HEK293 (cell line): ENCODE data around the gene TCF21.

Experiments
- CTCF ChIA-PET: fragments of 350-600 bp; formaldehyde crosslinking; extraction: SDS; loops from one replicate; lab custom pipeline; 2021; ENCODE audit warnings: antibody characterized with exemption; lab: Yijun Ruan, JAX
- POLR2A ChIA-PET: fragments of 300-600 bp; formaldehyde crosslinking; extraction: SDS; loops from one replicate; lab custom pipeline; 2020; ENCODE audit warnings: antibody characterized with exemption, inconsistent platforms; lab: Yijun Ruan, JAX
- H3K27ac ChIP-seq: fragments of 200-500 bp; sonication (Bioruptor generic); 2 replicates; pipeline ENCODE4 v1.5.1; 2014; ENCODE audit warnings: low read depth, low read length, control low read depth, inconsistent platforms; ENCODE audit errors: extremely low read depth
- H3K36me3 ChIP-seq, 2 experiments: fragments of 200-500 bp in 1 of 2; sonication (Bioruptor generic) in 1 of 2; 1 replicate in 1 of 2; 2 replicates in 1 of 2; pipeline ENCODE4 v1.5.1; 2014 to 2017; ENCODE audit warnings: inconsistent platforms in 2 of 2, low read length in 2 of 2; ENCODE audit not compliant: control insufficient read depth in 2 of 2, insufficient read depth in 1 of 2
- H3K4me1 ChIP-seq: fragments of 200-500 bp; sonication (Bioruptor generic); 2 replicates; pipeline ENCODE4 v1.5.1; 2014; ENCODE audit warnings: mild to moderate bottlenecking, low read length, inconsistent platforms; ENCODE audit not compliant: control insufficient read depth, insufficient read depth
- H3K4me3 ChIP-seq: 2 replicates; pipeline ENCODE4 v1.5.1; 2011; ENCODE audit warnings: low read depth, mild to moderate bottlenecking, control low read depth, low read length, moderate library complexity
- H3K9me3 ChIP-seq: fragments of 200-500 bp; sonication (Bioruptor generic); 2 replicates; pipeline ENCODE4 v1.5.1; 2014; ENCODE audit warnings: low read depth, low read length, inconsistent platforms; ENCODE audit not compliant: control insufficient read depth, insufficient read depth
- EGR2 ChIP-seq: fragments of 450-650 bp; formaldehyde crosslinking; IDR thresholded peaks from 2 replicates; pipeline ENCODE4 v1.5.1; 2016; ENCODE audit warnings: low read depth, missing biosample characterization, missing genetic modification characterization
- GLI2 ChIP-seq: fragments of 450-650 bp; formaldehyde crosslinking; IDR thresholded peaks from 2 replicates; pipeline ENCODE4; 2017; ENCODE audit warnings: missing biosample characterization, missing genetic modification characterization, low read depth, borderline replicate concordance
- MEIS1 ChIP-seq: sonication (generic); formaldehyde crosslinking; IDR thresholded peaks from 2 replicates; pipeline ENCODE4 v1.8.1; 2022; ENCODE audit warnings: missing genetic modification reagents, mild to moderate bottlenecking, borderline replicate concordance
- MZF1 ChIP-seq: fragments of 450-650 bp; formaldehyde crosslinking; IDR thresholded peaks from 2 replicates; pipeline ENCODE4 v1.5.1; 2017; ENCODE audit warnings: missing biosample characterization, missing genetic modification characterization, borderline replicate concordance
- ZFP69B ChIP-seq: fragments of 450-650 bp; formaldehyde crosslinking; IDR thresholded peaks from 2 replicates; pipeline ENCODE4 v1.5.1; 2016; ENCODE audit warnings: missing biosample characterization, missing genetic modification characterization
- ZNF169 ChIP-seq: fragments of 450-650 bp; formaldehyde crosslinking; IDR thresholded peaks from 2 replicates; pipeline ENCODE4 v1.5.1; 2016; ENCODE audit warnings: missing biosample characterization, missing genetic modification characterization
- ZNF174 ChIP-seq: fragments of 450-650 bp; formaldehyde crosslinking; IDR thresholded peaks from 2 replicates; pipeline ENCODE4 v1.5.0; 2017; ENCODE audit warnings: missing biosample characterization, mild to moderate bottlenecking, missing genetic modification characterization
- ZNF266 ChIP-seq: fragments of 450-650 bp; formaldehyde crosslinking; IDR thresholded peaks from 2 replicates; pipeline ENCODE4 v1.5.1; 2016; ENCODE audit warnings: missing biosample characterization, missing genetic modification characterization, low read depth
- ZNF292 ChIP-seq: fragments of 450-650 bp; formaldehyde crosslinking; IDR thresholded peaks from 2 replicates; pipeline ENCODE4 v1.5.1; 2016; ENCODE audit warnings: low read depth, missing biosample characterization, missing genetic modification characterization, borderline replicate concordance
- ZNF366 ChIP-seq: fragments of 450-650 bp; formaldehyde crosslinking; conservative IDR thresholded peaks from 2 replicates; pipeline ENCODE4 v1.5.1; 2016; ENCODE audit warnings: missing biosample characterization, missing genetic modification characterization
- ZNF391 ChIP-seq: fragments of 450-650 bp; formaldehyde crosslinking; IDR thresholded peaks from 2 replicates; pipeline ENCODE4 v1.5.1; 2016; ENCODE audit warnings: low read depth, missing biosample characterization, missing genetic modification characterization, borderline replicate concordance
- ZNF423 ChIP-seq: fragments of 450-650 bp; formaldehyde crosslinking; IDR thresholded peaks from 2 replicates; pipeline ENCODE4 v1.5.1; 2016; ENCODE audit warnings: missing biosample characterization, missing genetic modification characterization
- ZNF426 ChIP-seq: fragments of 450-650 bp; formaldehyde crosslinking; IDR thresholded peaks from 2 replicates; pipeline ENCODE4 v1.5.1; 2017; ENCODE audit warnings: missing biosample characterization, missing genetic modification characterization, mild to moderate bottlenecking, inconsistent platforms, moderate library complexity
- ZNF48 ChIP-seq: fragments of 450-650 bp; formaldehyde crosslinking; IDR thresholded peaks from 2 replicates; pipeline ENCODE4 v1.5.1; 2016; ENCODE audit warnings: missing biosample characterization, missing genetic modification characterization
- ZNF501 ChIP-seq: fragments of 450-650 bp; formaldehyde crosslinking; IDR thresholded peaks from 2 replicates; pipeline ENCODE4 v1.5.1; 2016; ENCODE audit warnings: missing biosample characterization, missing genetic modification characterization
- ZNF600 ChIP-seq: fragments of 450-650 bp; formaldehyde crosslinking; IDR thresholded peaks from 2 replicates; pipeline ENCODE4 v1.5.1; 2016; ENCODE audit warnings: missing biosample characterization, missing genetic modification characterization
- ZNF621 ChIP-seq: fragments of 450-650 bp; formaldehyde crosslinking; IDR thresholded peaks from 2 replicates; pipeline ENCODE4 v1.5.1; 2017; ENCODE audit warnings: missing biosample characterization, missing genetic modification characterization
- ZNF629 ChIP-seq: fragments of 450-650 bp; formaldehyde crosslinking; IDR thresholded peaks from 2 replicates; pipeline ENCODE4 v1.5.1; 2017; ENCODE audit warnings: missing biosample characterization, missing genetic modification characterization
- ZNF701 ChIP-seq: fragments of 450-650 bp; formaldehyde crosslinking; IDR thresholded peaks from 2 replicates; pipeline ENCODE4 v1.5.1; 2016; ENCODE audit warnings: missing biosample characterization, missing genetic modification characterization
- ZNF777 ChIP-seq: fragments of 450-650 bp; formaldehyde crosslinking; IDR thresholded peaks from 2 replicates; pipeline ENCODE4 v1.5.1; 2017; ENCODE audit warnings: missing biosample characterization, missing genetic modification characterization, borderline replicate concordance
- ZNF837 ChIP-seq: fragments of 450-650 bp; formaldehyde crosslinking; IDR thresholded peaks from 2 replicates; pipeline ENCODE4 v1.5.1; 2016; ENCODE audit warnings: missing biosample characterization, missing genetic modification characterization
- TF ChIP-seq, protein P1 (sequence below): fragments of 450-650 bp; formaldehyde crosslinking; IDR thresholded peaks from 2 replicates; pipeline ENCODE4 v1.5.1; 2016; ENCODE audit warnings: missing biosample characterization, missing genetic modification characterization
- TF ChIP-seq, protein P2 (sequence below): fragments of 450-650 bp; formaldehyde crosslinking; IDR thresholded peaks from 2 replicates; pipeline ENCODE4 v1.5.1; 2017; ENCODE audit warnings: missing biosample characterization, missing genetic modification characterization
- TF ChIP-seq, protein P3 (sequence below): fragments of 450-650 bp; formaldehyde crosslinking; IDR thresholded peaks from 2 replicates; pipeline ENCODE4 v1.5.1; 2016; ENCODE audit warnings: missing biosample characterization, missing genetic modification characterization
- TF ChIP-seq, protein P4 (sequence below): fragments of 450-650 bp; formaldehyde crosslinking; IDR thresholded peaks from 2 replicates; pipeline ENCODE4 v1.5.1; 2016; ENCODE audit warnings: missing biosample characterization, missing genetic modification characterization

Gene TCF21

DNA sequence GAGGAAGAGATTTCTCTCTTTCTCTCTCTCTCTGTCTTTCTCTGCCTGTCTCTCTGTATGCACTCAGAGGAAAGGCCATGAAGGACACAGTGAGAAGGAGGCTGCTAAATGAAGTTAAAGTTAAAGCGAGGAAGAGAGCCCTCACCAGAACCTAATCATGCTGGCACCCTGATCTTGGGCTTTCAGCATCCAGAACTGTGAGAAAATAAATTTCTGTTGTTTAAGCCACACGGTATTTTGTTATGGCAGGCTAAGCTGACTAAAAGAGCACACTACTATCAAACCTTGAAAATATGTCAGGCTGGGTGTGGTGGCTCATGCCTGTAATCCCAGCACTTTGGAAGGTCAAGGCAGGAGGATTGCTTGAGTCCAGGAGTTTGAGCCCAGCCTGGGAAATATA is 8.0 kb upstream of the TCF21 start:
- ChIA-PET POLR2A (no interaction called here), CTCF (interaction anchor here (0.6 to 3.6 kb wide), 4 partner anchors 35 to 853 kb away, joined by 4 to 11 read pairs (median 4); no protein-coding TSS in a partner anchor)
- H3K4me3 ChIP-seq, result no peak overlapping the region
- TF ChIP-seq, protein P1, sequence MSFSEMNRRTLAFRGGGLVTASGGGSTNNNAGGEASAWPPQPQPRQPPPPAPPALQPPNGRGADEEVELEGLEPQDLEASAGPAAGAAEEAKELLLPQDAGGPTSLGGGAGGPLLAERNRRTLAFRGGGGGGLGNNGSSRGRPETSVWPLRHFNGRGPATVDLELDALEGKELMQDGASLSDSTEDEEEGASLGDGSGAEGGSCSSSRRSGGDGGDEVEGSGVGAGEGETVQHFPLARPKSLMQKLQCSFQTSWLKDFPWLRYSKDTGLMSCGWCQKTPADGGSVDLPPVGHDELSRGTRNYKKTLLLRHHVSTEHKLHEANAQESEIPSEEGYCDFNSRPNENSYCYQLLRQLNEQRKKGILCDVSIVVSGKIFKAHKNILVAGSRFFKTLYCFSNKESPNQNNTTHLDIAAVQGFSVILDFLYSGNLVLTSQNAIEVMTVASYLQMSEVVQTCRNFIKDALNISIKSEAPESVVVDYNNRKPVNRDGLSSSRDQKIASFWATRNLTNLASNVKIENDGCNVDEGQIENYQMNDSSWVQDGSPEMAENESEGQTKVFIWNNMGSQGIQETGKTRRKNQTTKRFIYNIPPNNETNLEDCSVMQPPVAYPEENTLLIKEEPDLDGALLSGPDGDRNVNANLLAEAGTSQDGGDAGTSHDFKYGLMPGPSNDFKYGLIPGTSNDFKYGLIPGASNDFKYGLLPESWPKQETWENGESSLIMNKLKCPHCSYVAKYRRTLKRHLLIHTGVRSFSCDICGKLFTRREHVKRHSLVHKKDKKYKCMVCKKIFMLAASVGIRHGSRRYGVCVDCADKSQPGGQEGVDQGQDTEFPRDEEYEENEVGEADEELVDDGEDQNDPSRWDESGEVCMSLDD (tag by site-specific recombination), result no peak
- TF ChIP-seq ZNF366 (tag by site-specific recombination), result no peak
- TF ChIP-seq ZNF169, result no peak
- TF ChIP-seq ZNF837 (tag by site-specific recombination), result no peak
- TF ChIP-seq ZNF777 (tag by site-specific recombination), result no peak
- no peak for TF ChIP-seq ZFP69B (tag by site-specific recombination)
- no peak for TF ChIP-seq ZNF48 (tag by site-specific recombination)
- no peak for TF ChIP-seq MEIS1
- TF ChIP-seq EGR2 (tag by site-specific recombination), result no peak
- TF ChIP-seq ZNF426 (tag by site-specific recombination), result no peak
- TF ChIP-seq ZNF629, result no peak
- TF ChIP-seq ZNF391 (tag by site-specific recombination), result no peak
- TF ChIP-seq ZNF292 (tag by site-specific recombination), result no peak
- TF ChIP-seq, protein P2, sequence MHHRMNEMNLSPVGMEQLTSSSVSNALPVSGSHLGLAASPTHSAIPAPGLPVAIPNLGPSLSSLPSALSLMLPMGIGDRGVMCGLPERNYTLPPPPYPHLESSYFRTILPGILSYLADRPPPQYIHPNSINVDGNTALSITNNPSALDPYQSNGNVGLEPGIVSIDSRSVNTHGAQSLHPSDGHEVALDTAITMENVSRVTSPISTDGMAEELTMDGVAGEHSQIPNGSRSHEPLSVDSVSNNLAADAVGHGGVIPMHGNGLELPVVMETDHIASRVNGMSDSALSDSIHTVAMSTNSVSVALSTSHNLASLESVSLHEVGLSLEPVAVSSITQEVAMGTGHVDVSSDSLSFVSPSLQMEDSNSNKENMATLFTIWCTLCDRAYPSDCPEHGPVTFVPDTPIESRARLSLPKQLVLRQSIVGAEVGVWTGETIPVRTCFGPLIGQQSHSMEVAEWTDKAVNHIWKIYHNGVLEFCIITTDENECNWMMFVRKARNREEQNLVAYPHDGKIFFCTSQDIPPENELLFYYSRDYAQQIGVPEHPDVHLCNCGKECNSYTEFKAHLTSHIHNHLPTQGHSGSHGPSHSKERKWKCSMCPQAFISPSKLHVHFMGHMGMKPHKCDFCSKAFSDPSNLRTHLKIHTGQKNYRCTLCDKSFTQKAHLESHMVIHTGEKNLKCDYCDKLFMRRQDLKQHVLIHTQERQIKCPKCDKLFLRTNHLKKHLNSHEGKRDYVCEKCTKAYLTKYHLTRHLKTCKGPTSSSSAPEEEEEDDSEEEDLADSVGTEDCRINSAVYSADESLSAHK (tag by site-specific recombination), result no peak
- no peak for TF ChIP-seq GLI2 (tag by site-specific recombination)
- no peak for TF ChIP-seq ZNF701 (tag by site-specific recombination)
- TF ChIP-seq ZNF266, result no peak
- no peak for TF ChIP-seq ZNF423 (tag by site-specific recombination)
- no peak for TF ChIP-seq ZNF621 (tag by site-specific recombination)
- no peak overlapping the region for H3K27ac ChIP-seq
- peaks cover under 1% of the 10 kb centered on the region; the same call in 1 of the 2 replicates for H3K4me1 ChIP-seq
- H3K36me3 ChIP-seq, result no peaks in the 10 kb centered on the region
- H3K9me3 ChIP-seq, result no peaks in the 10 kb centered on the region

DNA sequence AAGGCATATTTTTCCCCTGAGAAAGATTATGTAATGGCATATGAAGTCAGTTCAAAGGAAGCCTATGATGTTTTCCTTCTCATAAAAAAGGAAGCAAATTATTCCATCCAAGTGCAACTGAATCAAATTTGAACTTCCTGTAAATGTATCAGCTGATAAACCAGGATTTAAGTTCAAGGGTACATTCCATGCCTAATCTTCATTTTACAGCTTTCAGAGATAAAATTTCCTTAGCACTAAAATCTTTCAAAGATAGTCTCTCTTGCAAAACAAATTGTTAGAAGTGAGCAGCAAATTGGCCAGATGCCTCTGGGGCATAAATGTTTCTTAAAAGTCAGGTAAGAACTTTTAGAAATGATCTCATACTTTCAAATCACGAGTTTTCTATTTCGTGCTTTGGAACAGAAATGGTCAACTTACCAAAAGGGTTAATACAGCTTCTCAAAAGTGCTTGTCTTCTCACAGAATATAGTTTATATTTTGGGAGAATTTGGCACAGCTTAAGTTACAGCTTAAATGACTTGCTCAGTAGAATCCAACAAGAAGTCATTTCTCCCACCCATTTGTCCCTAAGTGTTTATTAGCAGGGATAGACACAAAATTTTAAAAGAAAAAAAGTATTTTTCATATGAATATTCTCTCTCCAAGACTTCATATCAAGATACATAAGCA is 2.7 kb upstream of the TCF21 start:
- CTCF ChIA-PET, result interaction anchor here (0.6 to 3.3 kb wide), 6 partner anchors 28 to 317 kb away, joined by 3 to 23 read pairs (median 3); no protein-coding TSS in a partner anchor
- POLR2A ChIA-PET, result no interaction called here
- TF ChIP-seq, protein P3, sequence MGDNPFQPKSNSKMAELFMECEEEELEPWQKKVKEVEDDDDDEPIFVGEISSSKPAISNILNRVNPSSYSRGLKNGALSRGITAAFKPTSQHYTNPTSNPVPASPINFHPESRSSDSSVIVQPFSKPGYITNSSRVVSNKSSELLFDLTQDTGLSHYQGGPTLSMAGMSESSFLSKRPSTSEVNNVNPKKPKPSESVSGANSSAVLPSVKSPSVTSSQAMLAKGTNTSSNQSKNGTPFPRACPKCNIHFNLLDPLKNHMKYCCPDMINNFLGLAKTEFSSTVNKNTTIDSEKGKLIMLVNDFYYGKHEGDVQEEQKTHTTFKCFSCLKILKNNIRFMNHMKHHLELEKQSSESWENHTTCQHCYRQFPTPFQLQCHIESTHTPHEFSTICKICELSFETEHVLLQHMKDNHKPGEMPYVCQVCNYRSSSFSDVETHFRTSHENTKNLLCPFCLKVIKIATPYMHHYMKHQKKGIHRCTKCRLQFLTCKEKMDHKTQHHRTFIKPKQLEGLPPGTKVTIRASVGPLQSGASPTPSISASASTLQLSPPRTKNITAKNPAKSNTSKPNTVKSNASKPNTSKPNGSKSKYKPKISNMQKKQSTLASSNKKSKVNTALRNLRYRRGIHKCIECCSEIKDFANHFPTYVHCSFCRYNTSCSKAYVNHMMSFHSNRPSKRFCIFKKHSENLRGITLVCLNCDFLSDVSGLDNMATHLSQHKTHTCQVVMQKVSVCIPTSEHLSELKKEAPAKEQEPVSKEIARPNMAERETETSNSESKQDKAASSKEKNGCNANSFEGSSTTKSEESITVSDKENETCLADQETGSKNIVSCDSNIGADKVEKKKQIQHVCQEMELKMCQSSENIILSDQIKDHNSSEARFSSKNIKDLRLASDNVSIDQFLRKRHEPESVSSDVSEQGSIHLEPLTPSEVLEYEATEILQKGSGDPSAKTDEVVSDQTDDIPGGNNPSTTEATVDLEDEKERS (tag by site-specific recombination), result no peak
- TF ChIP-seq ZNF174 (tag by site-specific recombination) (no peak), ZNF600 (tag by site-specific recombination) (no peak), ZNF501 (tag by site-specific recombination) (no peak), ZNF629 (no peak; the same call in 1 of the 2 replicates), ZNF777 (tag by site-specific recombination) (no peak), MZF1 (tag by site-specific recombination) (no peak)
- TF ChIP-seq, protein P4, sequence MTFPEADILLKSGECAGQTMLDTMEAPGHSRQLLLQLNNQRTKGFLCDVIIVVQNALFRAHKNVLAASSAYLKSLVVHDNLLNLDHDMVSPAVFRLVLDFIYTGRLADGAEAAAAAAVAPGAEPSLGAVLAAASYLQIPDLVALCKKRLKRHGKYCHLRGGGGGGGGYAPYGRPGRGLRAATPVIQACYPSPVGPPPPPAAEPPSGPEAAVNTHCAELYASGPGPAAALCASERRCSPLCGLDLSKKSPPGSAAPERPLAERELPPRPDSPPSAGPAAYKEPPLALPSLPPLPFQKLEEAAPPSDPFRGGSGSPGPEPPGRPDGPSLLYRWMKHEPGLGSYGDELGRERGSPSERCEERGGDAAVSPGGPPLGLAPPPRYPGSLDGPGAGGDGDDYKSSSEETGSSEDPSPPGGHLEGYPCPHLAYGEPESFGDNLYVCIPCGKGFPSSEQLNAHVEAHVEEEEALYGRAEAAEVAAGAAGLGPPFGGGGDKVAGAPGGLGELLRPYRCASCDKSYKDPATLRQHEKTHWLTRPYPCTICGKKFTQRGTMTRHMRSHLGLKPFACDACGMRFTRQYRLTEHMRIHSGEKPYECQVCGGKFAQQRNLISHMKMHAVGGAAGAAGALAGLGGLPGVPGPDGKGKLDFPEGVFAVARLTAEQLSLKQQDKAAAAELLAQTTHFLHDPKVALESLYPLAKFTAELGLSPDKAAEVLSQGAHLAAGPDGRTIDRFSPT (tag by site-specific recombination), result no peak

More for the DNA sequence above, 2.7 kb upstream of the TCF21 start:
- Histone ChIP-seq H3K9me3 (no peaks in the 10 kb centered on the region), H3K36me3 (no peaks in the 10 kb centered on the region), H3K27ac (peak overlapping the region; percentile 19; the same call in 1 of the 2 replicates), H3K4me3 (no peak overlapping the region), H3K4me1 (peaks cover 27% of the 10 kb centered on the region)
